SKM-1 (cell line): ENCODE data around the gene PRUNE2.

Experiments
- DNase-seq: peaks from one replicate; lab custom pipeline; 2025; ENCODE audit not compliant: unreplicated experiment; lab: John Stamatoyannopoulos, UW

Gene PRUNE2

GRCh38 chr9:76738402-76738801 lies 167.5 kb downstream of the PRUNE2 start:
- DNase-seq, result no peak

DNA sequence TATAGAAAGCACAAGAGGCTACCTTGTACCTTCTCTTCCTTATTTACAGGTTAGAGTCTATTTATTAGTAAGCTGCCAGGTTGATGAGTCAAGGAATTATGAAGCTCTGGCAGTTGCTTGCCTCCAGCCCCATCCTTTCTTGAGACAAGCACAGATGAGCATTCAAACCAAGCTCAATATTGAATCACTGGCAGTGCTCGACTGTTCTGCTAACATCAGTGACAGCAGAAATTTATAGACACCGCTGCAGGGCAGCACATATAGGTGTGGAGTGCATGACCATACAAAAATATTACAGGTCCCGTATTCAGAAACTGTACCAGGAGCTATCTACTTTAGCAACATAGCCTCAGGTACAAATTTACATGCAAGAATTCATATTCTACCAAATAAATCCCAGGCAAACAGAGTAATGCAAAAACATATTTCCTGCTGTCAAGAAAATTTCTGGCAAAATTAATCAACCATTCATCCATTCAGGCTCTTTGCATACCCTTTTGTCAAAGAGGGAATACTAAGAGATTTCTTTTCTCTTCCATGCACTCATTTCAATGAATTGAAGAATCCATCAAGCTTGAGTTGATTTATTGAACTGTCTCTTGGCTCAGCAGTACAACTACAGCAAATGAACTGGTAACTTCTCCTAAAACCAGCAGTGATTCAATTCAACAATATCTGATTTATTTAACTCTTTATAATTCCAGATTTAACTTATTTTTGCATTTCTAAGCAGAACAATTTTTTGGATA lies 168.6 kb downstream of the PRUNE2 start:
- no peak for DNase-seq

DNA sequence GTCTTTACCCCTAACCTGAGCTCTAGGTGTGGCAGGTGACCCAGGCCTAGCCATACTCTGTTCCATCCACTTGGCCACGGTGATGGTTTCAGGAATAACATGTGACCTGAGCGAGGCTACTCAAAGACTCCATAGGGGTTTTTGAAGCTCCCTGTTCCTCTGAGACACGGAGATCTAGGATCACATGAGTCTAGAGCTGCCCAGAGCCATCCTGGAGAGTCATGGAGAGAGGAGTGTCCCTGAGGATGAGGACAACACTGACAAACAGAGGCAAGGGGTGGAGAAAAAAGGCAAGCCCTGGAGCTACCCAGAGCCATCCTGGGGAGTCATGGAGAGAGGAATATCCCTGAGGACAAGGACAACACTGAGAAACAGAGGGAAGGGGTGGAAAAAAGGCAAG lies 171.2 kb downstream of the PRUNE2 start:
- DNase-seq, result no peak

DNA sequence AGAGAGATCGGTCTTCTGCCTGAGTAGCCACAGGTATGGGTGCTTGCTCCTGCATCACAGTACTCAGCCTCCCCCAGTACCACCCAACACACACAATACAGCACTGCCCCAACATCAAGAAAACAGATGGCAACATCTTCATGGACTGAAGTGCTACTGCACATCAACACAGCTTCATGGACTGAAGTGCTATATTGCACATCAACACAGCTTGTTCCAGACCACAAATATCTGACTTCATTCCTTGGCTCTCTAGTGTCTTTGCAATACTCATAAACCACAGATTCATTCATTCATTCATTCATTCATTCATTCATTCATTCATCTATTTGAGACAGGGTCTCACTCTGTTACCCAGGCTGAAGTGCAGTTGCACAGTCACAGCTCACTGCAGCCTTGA lies 172.8 kb downstream of the PRUNE2 start:
- no peak for DNase-seq

- DNase-seq, result no peak
These were observed 173.5 kb downstream of the PRUNE2 start for GRCh38 chr9:76732341-76732958.

DNA sequence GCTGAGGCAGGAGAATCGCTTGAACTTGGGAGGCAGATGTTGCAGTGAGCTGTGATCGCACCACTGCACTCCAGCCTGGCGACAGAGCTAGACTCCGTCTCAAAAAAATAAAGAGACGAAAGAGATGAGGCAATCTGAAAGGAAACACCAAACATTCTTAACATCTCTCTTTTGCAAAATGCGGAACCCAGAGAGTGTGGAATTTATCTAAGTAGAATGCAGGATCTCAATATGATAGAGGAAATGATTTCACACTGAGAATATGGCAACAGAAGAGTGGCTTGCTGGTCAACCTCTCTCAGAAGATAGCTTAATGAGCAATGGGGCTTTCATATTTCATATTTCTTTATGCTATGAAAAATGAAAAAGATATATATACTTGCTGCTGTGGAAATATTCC lies 175.1 kb downstream of the PRUNE2 start:
- no peak for DNase-seq

DNA sequence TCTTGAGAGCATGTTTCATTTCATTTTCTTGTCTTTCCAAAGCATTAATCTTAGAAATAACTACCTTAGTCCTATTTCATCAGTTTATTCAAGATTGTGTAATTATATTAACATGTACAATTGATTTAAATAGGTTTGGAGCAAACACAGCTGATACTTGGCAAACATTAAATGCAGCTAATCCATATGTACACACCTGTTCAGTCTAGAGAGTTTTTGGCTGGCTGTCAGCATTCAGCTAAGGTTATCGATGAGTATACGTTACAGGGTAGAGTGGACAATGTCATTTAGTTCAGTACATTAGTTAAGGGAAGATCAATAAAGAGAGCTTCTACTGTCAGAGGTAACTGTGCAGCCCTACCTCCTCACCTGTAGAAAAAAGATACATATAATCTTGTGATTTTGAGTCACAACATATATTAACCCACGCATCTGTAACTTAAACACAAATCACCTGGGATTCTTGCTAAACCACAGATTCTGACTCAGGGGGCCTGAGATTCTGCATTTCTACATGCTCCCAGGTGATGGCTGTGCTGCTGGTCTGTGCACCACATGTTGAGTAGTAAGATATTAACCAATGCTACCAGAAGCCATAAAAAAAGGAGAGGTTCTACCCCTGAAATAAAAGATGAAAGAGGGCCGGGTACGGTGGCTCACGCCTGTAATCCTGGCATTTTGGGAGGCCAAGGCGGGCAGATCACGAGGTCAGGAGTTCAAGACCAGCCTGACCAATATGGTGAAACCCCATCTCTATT lies 175.8 kb downstream of the PRUNE2 start:
- no peak for DNase-seq

DNA sequence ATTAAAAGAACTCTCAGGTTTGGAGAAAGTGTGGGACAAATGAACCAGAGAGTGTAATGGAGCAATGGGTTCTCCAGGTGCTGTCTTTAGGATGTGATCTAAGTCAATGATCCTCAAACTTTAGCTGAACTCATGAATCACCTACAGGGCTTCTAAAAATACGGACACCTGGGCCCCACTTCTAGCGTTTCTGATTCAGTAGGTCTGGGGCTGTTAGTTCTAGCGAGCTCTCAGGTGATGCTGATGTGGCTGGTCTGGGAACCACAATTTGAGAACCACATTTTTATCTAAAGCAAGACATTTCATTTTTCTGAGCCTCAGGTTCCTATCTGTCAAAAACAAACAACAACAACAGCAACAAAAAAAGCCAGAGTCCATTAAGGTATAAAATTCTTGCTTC lies 176.8 kb downstream of the PRUNE2 start:
- DNase-seq, result no peak

GRCh38 chr9:76725885-76726284 lies 180.0 kb downstream of the PRUNE2 start:
- DNase-seq, result no peak

GRCh38 chr9:76725011-76725546 lies 180.8 kb downstream of the PRUNE2 start:
- DNase-seq, result no peak

GRCh38 chr9:76720245-76720644 lies 185.7 kb downstream of the PRUNE2 start:
- no peak for DNase-seq

DNA sequence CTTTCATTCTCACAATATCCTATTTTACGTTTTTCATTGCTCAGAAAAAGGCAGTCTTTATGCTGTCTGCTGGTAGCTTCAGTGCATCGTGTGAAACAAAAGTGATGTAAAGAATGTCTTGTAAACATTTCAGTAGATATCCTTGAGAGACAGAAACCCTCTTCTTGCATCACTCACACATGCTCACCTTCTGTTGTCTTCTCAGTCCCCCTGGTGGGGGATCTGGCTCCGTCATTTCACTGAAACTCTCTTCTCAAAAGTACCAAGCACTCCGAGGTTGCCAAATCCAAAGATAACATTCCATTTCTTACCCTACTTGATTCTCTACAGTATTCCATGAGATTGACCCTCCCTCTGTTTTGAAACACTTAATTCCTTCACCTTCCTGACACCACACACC lies 187.7 kb downstream of the PRUNE2 start:
- no peak for DNase-seq

DNA sequence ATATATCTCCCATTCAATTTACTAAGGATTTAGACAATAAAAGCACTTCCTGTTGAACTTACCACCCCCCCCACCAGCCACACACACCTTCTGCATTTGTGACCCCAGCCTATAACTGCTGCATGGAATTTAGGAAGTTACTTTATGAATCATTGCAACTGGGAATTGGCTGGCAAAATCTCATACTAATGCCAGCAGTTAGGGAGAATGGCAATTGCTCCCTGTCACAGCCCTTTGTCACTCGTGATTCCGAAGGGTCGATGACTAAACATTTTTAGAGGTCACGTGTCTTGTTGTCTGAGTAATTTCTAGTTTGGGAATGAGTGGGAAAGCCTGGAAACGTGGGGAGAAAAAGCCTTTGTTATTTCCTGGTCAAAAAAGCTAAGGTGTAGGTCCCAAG lies 188.3 kb downstream of the PRUNE2 start:
- no peak for DNase-seq

DNA sequence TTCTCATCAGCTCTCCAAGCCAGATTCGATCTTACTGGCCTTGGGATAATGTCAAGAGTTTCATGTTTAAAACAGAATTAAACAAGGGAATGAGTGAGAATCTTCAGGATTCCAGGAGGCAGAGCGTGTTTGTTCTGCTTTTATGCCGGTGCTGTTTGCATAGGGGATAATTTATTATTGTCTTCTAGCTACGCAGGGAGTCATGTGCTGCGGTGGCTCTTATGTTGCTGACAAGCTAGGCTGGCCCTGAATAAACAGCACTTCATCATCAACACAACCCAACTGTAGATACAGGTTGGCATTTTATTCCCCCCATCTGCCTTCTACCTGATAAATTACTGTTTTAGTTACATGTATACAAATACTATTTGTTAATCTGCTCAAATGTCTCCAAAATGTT lies 188.7 kb downstream of the PRUNE2 start:
- DNase-seq, result no peak

DNA sequence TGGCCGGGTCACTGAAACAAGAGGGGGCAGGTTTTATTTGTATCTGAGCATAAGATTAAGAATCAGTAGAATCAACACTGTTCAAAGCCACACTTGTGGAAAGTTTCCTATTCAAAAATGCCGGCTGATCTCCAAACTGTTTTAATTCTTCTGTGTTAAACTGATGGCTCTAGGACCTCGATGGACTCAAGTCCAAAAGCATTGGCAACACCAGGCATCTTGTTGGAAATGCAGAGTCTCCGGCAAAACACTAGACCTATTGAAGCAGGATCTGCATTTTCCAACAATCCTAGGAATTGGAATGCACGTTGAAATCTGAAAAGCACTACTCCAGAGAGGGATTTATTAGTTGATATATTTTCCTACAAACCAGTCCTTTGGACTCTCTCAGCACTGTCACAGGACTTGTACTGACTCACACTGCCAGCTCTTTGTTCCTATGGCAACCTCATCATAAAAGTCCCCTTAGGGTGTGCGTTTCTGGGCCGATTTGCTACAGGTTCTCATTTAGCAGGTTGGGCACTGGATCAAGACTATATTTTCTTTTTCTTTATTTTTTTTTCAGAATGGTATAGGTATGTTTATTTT lies 189.7 kb downstream of the PRUNE2 start:
- no peak for DNase-seq

DNA sequence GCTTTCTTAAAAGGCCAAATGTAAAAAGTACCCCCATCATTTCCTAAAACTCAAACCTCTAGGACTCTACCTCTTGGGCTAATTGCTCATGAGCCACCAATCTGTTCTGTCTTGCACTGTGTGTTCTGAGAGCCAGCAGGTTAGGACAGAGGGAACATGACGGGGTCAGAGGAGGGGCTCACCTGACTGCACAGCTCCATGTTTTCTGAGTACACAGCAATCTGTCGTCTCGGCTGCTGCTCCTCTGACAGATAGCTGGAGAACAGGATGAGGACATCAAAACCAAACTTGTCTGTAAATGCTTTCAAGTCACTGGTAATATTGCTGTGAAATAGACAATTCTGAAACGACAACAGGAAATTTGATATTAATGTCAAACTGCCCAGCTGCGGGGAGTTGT lies 192.5 kb downstream of the PRUNE2 start:
- no peak for DNase-seq

GRCh38 chr9:76709020-76709419 lies 196.9 kb downstream of the PRUNE2 start:
- no peak for DNase-seq

GRCh38 chr9:76707510-76707909 lies 198.4 kb downstream of the PRUNE2 start:
- DNase-seq, result no peak

GRCh38 chr9:76704593-76705204 lies 201.2 kb downstream of the PRUNE2 start:
- peak; percentile 1 for DNase-seq

- no peak for DNase-seq
These were observed 202.6 kb downstream of the PRUNE2 start for GRCh38 chr9:76703270-76703669.

GRCh38 chr9:76701441-76702039 lies 204.4 kb downstream of the PRUNE2 start:
- no peak for DNase-seq
